Daoy (cell line): ENCODE data around the gene GRM5. TPM values are rescaled to one million over a fixed set of nuclear protein-coding genes. Genes with fewer than 3 reads are reported as not detected.
"Not testable (repeated sequence)": the region's sequence is repeated elsewhere in the genome, so short reads cannot be mapped to it uniquely, and the experiment has no call there.

Source experiments
- DNase-seq: peaks from one replicate; pipeline ENCODE4 v3.0.0-alpha.2; 2015; ENCODE audit warnings: low read depth
- total RNA-seq: library from RNA; depleted of rRNA; stranded (reverse); fragments of >200 nt; shearing (Covaris generic); gene quantifications from 2 replicates; pipeline ENCODE4 v1.2.3, GENCODE V29; 2014; rRNA removed

GRM5 gene
- total RNA-seq, result not detected in 2 replicates

DNA sequence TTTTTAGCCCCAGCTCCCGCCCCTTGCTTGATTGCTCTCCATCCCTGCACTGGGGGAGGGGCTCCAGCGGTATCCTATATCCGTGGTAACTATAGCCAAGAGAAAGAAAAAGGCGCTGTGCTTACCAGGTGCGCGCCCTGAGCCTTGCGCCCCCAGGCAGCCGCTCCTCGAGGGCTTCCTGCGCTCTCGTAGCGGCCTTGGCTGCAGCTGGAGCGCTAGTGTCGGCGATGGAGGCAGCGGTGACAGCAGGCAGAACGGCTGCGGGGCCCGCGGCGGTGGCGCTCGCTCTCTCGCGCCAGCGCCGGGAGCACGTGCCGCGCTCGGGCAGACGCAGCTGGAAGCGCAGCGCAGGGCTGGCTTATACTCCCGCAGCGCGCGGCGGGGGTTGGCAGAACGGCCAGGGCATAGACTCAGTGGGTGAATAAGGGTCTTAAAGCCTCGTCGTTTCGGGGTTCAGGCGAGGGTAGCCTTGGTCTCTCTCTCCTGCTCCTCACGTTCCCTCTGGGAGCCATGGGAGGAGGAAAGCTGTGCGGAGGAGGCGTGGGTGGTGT lies at the start of gene GRM5:
Gene GRM5 (minus strand): TSS at position 332 of the 551 bp plus-strand sequence. CDS start 18,110 bp downstream, outside the sequence.
- peak; percentile 8 for DNase-seq

DNA sequence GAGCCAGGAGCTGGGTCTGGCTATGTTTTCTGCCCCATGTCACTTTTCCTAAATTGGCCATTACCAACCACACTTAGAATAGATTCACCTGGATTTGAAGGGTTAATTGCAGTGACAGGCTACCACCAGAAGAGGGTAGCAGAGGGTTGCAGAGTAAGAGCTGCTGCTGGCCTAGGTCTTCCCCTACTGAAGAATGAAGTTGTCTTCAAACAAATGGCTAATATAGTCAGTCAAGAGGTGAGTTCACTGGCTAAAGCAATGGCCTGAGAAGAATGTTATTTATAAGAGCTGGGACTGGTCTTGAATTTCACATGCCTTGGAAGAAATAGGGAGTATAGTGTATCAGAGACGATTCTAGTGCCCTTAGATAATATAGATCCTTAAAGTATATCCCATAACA lies 32.2 kb upstream of the GRM5 start:
- not testable (repeated sequence) for DNase-seq

DNA sequence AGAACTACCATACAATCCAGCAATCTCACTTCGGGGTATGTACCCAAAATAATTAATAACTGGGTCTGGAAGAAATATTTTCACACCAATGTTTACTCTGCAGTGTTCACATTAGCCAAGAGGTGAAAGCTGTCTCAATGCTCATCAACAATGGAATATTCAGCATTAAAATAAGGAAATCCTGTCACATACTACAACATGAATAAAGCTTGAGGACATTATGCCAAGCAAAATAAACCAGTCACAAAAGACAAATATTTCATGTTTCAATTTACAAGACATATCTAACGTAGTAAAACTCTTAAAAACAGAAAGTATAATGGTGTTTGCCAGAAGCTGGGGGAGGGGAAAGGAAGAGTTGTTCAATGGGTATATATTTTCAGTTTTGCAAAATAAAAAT lies 28.0 kb upstream of the GRM5 start:
- DNase-seq, result not testable (repeated sequence)

DNA sequence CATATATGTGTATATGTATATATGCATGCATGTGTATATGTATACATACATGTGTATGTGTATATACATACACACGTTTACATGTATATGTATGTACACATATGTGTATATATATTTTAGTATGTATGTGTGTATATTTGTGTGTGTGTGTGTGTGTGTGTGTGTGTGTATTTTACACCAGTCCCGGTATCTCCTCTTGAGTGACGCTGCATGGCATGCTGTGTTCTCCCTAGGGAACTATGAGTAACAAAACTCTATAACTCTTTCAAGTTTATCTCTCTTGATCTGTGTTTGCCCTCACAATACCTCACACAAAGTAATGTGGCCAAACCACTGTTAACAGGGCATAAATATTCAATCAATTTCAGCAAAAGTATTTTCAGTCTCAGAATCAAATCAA lies 19.2 kb upstream of the GRM5 start:
- DNase-seq, result not testable (repeated sequence)

DNA sequence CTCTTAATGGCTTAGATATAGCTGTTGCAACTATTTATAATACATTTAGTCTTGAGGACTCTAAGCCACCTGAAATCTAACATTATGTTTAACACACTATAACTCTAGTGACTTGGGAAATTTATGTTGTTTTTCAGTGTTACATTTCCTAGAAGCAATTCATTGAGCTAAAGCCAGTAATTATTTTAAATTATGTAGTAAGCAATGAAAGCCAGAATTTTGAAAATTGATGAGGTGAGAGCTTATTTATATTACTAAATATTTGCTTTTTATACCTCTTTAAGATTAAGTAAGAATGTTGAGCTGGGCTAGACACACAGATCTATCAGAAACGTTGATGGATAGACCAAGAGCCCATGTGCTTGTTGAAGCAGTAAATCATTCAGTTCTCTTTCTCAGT lies 5.1 kb upstream of the GRM5 start:
- not testable (repeated sequence) for DNase-seq

DNA sequence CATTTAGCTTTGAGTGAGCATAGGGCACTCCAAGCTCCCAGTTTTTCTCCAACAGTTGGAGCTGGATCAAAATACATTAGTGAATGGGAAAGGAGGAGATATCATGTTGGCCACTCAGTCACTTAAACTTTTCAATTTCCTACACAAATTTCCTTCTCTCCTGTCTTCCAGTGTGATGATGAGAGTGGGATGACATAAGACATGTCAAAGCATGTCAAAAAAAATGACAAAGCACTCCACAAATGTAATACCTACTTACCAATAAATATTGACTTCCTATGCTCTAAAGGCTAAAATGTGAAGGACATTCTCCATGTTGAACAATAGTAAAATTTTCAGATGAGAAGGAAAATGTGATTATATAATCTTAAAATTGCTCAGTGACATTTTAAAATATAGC lies 1.5 kb upstream of the GRM5 start:
- DNase-seq, result no peak

DNA sequence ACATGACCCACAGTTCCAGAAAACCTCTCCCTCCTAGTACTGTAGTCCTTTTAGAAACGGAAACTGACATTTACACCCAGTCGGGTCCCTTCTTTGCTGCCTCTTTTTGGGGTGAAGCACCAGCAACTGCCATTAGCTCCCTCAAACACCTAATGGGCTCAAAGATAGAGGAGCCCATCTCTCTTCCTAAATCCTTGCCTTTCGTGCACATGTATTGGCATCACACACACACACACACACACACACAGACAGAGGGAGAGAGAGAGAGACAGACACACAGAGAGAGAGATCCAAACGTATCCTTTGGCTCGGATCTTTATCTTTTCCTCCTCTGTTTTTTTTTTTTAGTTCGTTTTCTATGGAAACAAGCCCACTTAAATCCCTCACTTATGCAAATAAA lies 716 bp downstream of the GRM5 start:
- DNase-seq, result no peak

DNA sequence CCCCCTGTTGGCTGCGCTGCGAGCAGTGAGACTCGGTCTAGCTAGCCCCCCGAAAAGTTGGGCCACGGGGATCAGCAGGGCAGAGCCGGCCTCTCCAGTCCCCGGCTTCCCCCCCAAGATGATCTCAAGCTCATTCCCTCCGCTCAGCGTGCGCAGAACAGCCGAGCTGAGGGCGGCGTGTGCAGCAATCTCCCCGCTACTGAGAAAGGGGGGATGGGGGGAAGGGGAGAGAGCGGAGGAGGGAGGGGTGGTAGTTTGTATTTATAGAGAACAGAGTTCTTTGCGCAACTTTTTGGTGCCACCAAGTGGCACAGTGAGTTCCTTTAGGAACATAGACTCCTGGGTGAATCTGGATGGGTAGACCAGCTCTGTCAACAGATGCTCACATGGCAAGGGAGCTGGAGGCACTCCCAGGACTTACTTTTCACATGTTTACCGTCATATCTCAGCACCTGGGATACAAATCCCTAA lies 2.3 kb downstream of the GRM5 start:
- DNase-seq, result not testable (repeated sequence)

DNA sequence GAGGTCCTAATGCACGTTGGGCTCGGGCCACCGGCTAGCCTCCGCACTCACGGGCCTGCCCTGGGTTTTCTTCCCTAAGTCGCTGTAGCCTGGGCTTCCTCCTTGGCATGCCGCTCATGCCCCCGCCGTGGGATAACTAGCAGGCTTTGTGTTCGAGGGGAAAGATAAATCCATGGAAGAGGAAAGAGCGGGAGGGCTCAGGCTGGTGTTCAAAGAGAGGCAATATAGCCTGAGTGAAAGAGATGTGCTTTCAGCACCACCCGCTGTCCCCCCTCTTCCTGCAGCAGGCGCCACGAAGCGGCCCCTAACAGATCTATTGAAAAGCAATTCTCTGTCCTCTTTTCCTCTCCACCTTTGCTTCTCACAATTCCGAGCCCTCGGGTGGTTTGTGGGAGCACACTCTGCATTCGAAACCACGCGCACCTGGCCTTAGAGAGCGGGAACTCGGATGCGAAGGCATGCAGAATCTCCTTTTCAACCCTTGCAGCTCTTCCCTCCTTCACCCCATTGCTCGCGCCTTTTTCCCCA lies 2.9 kb downstream of the GRM5 start:
- DNase-seq, result not testable (repeated sequence)

DNA sequence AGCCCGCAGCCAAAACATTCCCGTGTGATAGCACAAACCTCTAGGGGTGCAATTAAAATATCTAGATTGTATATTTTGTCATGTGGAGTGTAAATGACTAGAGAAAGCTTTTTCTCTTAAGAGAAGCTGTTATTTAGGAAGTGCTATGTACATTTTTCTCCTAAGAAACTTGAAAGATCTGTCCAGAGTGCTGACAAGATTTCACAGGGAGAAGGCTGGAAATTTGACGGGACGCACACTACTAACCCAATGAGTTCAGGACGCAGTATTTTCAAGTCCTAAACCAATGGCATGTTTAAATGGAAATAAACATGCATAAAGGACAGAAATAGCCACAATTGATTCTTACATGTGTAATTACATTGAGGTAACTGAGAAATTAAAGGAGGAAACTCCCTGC lies 3.9 kb downstream of the GRM5 start:
- not testable (repeated sequence) for DNase-seq

DNA sequence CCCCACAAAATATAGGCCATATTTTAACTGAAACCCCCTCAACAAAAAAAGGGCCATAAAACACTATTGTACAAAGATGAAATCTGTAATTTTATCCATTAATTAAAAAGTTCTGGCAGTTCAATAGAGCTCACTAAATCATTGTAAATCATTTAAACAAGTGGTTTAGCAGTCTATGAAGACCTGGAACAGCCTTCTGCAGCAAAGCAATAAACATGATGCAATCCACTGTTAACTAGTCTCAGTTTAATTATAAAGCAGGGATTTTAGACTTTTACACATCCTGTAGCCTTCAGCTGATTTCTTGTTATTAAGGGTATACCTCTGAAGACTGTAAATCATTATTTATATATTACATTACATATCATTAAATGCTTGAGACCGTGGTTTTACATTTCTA lies 8.4 kb downstream of the GRM5 start:
- DNase-seq, result not testable (repeated sequence)

DNA sequence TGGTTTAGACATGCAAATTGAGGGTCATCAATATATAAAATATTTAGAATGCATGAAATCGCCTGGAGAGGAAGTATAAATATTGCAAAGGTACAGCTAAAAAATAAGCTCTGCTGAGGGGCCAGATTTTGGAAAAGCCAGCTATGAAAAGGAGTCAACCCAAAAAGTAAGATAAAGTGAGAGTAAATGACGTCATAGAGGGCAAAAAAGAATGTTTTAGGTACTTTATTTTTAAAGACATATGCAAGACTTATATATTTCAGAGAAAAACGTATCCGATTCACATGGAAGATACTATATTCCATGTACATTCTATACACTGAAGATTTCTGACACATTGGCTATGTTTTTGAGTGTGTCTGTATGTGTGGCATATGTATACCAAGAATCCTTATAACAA lies 13.6 kb downstream of the GRM5 start:
- DNase-seq, result no peak

DNA sequence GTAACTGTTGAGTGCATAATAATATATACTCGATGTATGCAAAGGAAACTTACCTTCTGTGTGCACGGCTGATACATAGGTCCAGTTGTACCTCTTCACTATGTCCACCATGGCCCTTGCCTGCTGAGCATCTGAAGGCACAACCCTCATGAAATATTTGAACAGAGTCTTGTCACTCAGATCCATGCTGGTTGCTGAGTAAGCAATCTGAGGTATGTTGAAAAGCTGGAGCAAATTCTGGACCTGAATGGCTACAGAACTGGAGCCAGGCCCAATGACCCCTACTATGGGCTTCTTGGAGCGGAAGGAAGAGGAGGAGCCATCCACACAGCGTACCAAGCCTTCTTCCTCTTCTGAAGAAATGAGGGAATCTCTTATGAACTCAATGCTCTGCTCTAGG lies 18.6 kb downstream of the GRM5 start:
- DNase-seq, result not testable (repeated sequence)

DNA sequence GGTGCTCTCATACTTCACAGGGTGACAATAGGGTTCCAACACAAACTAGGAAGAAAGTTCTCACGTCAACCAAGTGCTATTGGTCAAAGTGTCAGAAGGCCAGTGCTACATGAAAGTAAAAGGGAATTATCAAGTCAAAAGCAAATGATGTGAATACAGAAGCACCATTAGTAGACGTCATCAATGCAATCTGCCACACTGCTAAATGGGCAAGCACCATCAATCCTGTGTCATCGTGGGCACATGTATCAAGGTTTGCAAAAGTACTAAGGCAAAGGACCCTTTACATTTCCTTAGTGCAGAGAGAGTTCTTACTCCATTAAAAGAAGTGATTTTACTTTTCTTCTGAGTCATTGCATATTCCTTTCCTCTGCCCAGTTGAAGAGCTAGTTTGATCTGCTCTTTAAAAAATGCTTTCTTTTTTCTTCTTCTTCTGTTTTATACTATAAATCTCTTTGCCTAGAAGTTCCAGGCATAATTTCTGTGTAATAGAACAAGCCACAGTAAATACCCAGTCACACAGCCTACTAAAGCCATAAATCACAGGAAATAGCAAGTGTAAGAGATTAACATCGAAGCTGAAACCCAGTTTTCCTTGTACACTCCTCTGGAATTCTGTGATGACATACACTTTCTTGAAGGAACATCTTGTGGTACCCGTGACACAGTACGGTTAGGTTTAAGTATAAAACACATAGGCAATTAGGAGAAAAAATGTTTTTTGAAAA lies 21.8 kb downstream of the GRM5 start:
- DNase-seq, result not testable (repeated sequence)

DNA sequence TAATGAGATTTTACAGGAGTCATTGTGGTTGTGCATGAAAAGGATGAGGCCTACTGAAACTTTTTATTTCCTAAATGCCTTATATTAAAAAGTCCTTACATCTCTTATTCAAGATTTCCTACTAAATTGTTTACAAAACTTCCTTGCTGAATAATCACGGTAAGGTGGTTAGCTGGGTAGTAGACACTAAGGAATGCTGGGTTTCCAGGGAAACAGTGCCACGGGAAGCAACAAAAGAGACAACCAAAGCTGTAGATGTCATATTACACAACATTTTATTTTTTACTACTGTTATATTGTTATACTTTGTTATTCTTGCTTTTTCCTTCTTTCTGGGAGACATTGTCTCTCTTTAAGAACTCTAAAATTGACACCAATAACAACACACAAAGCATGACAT lies 36.1 kb downstream of the GRM5 start:
- not testable (repeated sequence) for DNase-seq

DNA sequence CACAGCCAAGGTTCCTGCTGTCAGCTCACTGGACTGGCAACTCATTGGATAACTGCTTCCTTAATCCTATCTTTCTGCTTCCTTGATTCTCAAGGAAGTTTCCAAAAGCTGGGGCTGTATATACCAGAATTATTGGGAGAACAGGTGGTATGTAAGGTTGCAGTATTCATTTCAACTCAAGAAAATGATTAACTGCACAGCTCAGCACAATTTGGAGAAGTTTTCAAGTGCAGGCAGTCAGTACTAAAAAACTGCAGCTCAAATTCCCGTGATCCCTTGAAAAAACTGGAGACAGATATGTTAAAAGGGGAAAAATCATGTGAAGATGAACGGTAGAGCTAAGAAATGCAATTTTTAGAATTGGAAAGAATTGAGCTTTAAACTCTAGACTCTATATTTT lies 44.4 kb downstream of the GRM5 start:
- no peak for DNase-seq

DNA sequence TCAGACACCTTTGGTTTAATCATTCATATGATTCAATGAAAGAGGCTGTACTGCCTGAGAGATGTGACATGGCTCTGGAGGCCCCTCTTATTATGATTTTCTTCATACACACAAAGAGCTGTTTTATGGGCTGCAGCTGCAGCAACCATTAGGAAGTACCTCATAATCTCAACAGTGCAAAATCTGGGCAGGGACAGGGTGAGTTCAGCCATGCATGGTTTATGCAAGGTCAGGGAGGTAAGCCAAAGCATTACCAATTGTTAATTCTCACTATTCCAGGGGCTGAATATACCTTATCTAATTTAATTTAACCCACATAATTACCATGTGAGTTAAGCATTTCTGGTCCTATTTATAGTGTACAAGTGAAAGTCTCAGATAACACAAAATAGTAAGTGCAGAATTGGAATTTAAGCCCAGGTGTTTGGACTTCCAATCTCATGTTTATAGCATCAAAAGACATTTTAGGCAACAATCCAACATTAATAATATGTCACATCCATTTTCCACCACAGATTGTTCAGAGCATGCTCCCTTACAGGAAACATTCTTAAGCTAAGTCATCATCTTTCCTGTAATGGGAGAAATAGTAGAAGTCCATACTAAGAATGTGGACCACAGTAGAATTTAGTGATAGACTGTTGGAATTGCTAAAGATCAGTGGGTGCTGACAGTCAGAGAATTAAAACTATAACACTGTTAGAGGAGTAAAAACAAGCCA lies 45.8 kb downstream of the GRM5 start:
- peak; percentile 6 for DNase-seq

DNA sequence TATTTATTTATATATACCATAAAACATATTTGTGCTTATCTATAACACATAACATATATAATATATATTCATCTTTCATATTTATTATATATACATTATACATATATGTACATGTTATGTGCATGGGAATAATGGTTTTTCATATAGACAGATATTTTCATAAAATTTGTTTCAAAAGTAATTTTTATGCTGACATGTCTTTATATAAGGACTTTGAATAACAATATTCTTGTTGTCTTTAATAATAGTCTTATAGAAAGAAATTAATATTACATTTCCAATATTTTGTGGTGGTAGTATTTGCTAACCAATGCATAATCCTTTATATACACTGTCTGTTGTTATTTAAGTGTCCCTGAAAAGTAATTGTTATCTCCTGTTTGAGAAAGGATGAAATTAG lies 49.6 kb downstream of the GRM5 start:
- no peak for DNase-seq

DNA sequence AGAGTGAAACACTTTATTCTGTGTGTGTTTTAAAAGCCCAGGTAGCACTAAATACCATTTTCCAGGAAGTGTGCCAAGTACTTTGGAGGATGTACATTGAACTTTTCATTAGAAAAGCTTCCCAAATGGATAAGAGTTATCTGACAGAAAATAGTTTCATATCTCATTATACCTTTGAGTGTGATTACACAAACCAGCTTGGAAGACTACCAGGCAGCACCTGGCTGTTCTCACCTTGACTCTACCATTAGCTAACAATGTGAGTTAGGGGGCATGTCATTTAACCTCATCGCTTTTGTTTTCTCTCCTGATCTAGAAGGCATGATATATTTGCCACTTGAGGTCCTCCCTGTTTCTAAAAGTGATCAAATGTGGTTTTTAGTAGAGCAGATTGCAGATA lies 50.2 kb downstream of the GRM5 start:
- no peak for DNase-seq

DNA sequence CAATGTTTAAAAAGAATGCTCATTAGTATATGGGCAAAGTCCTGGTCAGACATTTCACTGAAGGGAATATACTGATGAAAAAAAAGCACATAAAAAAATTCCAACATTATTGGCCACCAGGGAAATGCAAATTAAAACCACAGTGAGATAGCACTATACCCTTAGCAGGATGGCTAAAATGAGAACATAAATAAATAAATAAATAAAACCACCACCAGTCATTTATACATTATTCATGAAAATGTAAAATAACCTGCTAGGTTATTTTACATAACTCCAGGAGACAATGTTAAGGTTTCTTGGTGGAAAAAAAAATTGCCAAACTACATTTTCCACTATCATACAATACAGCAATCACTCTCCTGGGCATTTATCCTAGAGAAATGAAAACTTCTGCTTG lies 64.9 kb downstream of the GRM5 start:
- DNase-seq, result not testable (repeated sequence)

DNA sequence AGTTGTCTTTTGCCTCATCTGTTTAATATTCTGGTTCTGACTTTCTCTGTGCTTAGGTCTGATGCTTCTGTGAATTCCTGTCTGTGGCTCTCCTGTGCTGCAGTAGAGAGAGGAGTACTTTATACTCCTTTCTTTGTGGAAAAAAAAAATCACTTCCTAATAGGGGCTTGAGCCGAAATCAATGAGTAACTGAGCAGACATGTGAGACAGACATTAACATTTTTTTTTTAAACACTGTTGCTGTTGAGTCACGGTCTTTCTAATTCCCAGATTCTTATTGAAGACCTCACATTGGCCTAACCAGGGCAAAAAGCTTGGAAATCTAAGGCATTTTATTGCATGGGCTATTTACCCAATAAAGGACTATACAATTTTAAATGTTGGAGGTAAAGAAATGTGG lies 86.1 kb downstream of the GRM5 start:
- DNase-seq, result peak; percentile 24

DNA sequence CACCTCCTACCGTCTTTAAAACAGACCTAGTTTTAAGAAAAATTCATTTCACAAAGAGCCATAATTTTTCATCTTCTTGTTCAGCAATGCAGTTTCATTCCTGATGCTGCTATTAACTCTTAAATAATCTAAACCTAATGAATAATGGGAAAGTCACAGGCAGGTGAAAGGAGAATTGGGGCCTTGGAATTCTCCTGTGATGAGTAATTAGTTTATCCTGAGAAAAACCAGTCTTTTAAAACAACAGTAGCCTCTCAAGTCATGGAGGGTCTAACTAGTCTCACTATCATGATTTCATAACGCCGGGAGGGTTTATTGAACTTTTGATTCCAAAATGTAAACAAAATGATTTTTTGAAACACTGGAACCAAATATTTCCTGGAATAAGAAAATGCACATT lies 86.8 kb downstream of the GRM5 start:
- DNase-seq, result peak; percentile 1

DNA sequence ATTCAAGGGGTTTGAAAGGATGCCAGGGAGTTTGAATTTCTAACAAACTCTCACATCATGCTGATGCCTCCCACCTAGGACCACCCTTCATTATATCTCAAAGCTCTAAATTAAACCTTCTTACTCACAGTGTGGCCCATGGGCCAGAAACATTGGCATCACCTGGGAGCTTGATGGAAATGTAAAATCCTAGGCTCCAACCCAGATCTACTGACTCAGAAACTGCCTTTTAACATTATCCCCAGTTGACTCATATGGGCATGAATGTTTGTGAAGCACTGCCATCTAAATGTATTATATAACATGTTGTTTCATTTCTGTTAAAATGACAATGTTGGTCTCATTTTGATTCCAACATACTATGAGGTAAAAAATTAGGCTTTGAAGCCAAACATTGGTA lies 90.3 kb downstream of the GRM5 start:
- not testable (repeated sequence) for DNase-seq
